Endodermal cell (in vitro differentiated cells): ENCODE results near the gene CFI. TPM values are rescaled to one million over a fixed set of nuclear protein-coding genes. Genes with fewer than 3 reads are reported as not detected.

ENCODE experiments used
- DNase-seq: peaks from one replicate; pipeline ENCODE4 v3.0.0-alpha.2; 2017
- H3K27ac ChIP-seq: 2 replicates; pipeline ENCODE4 v1.5.1; 2013; ENCODE audit warnings: mild to moderate bottlenecking, low read depth, low read length, moderate library complexity
- H3K27me3 ChIP-seq: 2 replicates; pipeline ENCODE4 v1.6.1; 2013; ENCODE audit warnings: mild to moderate bottlenecking, low read length, moderate library complexity; ENCODE audit not compliant: insufficient read depth, control insufficient read depth, poor library complexity, severe bottlenecking
- H3K36me3 ChIP-seq: 2 replicates; pipeline ENCODE4 v1.7.0; 2013; ENCODE audit warnings: mild to moderate bottlenecking, low read length, moderate library complexity; ENCODE audit not compliant: control insufficient read depth, insufficient read depth
- H3K4me1 ChIP-seq: one replicate; pipeline ENCODE4 v1.7.0; 2013; ENCODE audit warnings: low read length; ENCODE audit not compliant: control insufficient read depth, insufficient read depth
- H3K4me3 ChIP-seq: 2 replicates; pipeline ENCODE4 v1.5.1; 2013; ENCODE audit warnings: mild to moderate bottlenecking, low read length, moderate library complexity
- H3K9ac ChIP-seq: 2 replicates; pipeline ENCODE4 v1.6.1; 2013; ENCODE audit warnings: mild to moderate bottlenecking, low read length, moderate library complexity; ENCODE audit not compliant: poor library complexity, severe bottlenecking; ENCODE audit errors: extremely low read depth
- H3K9me3 ChIP-seq: 2 replicates; pipeline ENCODE4 v1.6.1; 2013; ENCODE audit warnings: mild to moderate bottlenecking, low read length, moderate library complexity; ENCODE audit not compliant: control insufficient read depth
- H3K27ac Mint-ChIP-seq: 2 replicates; pipeline ENCODE4 v1.8.0; 2020; ENCODE audit warnings: mixed read lengths
- H3K27me3 Mint-ChIP-seq: 2 replicates; pipeline ENCODE4 v1.8.0; 2021; ENCODE audit warnings: mild to moderate bottlenecking, mixed read lengths; ENCODE audit not compliant: insufficient read depth
- H3K36me3 Mint-ChIP-seq: 2 replicates; pipeline ENCODE4 v1.8.0; 2020; ENCODE audit warnings: low read depth, mixed read lengths
- H3K4me1 Mint-ChIP-seq: 2 replicates; pipeline ENCODE4 v1.8.0; 2020; ENCODE audit warnings: mixed read lengths
- H3K4me3 Mint-ChIP-seq: 2 replicates; pipeline ENCODE4 v1.8.0; 2020; ENCODE audit warnings: mild to moderate bottlenecking, moderate library complexity, mixed read lengths
- H3K9me3 Mint-ChIP-seq: 2 replicates; pipeline ENCODE4 v1.8.0; 2020; ENCODE audit warnings: mild to moderate bottlenecking, mixed read lengths
- CTCF ChIP-seq: fragments of 200-600 bp; sonication (generic); conservative IDR thresholded peaks from 2 replicates; pipeline ENCODE4 v1.5.0; 2021; ENCODE audit warnings: antibody characterized with exemption, mild to moderate bottlenecking
- WGBS, 2 experiments: methylation state at CpG; one replicate each; pipeline versions ENCODE4 v1.1.5 to v1.1.7; 2013; ENCODE audit warnings: missing lambda C conversion rate in 2 of 2, mixed read lengths in 1 of 2; ENCODE audit not compliant: insufficient coverage in 1 of 2, insufficient read length in 1 of 2; 5-methylcytosine and 5-hydroxymethylcytosine counted together
- total RNA-seq, 2 donors: library from RNA; stranded (reverse); fragmentation: NEBNext Ultra II Directional in 1 of 2; extraction: Animal tissue kit (Norgen Biotek cat#: 25700) in 1 of 2; gene quantifications; 2 replicates in 1 of 2; 3 replicates in 1 of 2; pipeline ENCODE4 v1.2.1, GENCODE V29; 2021

The CFI gene
- total RNA-seq, 2 donors from 2014 or later = not detected

GRCh38 chr4:109718759-109719158, 83.0 kb downstream of the CFI start:
- Histone ChIP-seq H3K9ac (no peak overlapping the region), H3K27ac (no peak overlapping the region), H3K36me3 (peaks cover 38% of the 10 kb centered on the region), H3K4me3 (no peak overlapping the region), H3K4me1 (no peaks in the 10 kb centered on the region), H3K27me3 (no peaks in the 10 kb centered on the region), H3K9me3 (peaks cover 24% of the 10 kb centered on the region)
- no peaks in the 10 kb centered on the region for H3K27me3 Mint-ChIP-seq
- H3K4me3 Mint-ChIP-seq = no peak overlapping the region
- H3K36me3 Mint-ChIP-seq = peaks cover 40% of the 10 kb centered on the region
- H3K9me3 Mint-ChIP-seq = peaks cover 2% of the 10 kb centered on the region
- WGBS, 2 experiments = 100% methylated on average over 1 of the region's 1 CpG; no CpG with 5 or more reads in 1 of the 2 experiments
- DNase-seq = no peak
- no peak overlapping the region for H3K27ac Mint-ChIP-seq
- H3K4me1 Mint-ChIP-seq = no peaks in the 10 kb centered on the region
- TF ChIP-seq CTCF = no peak

GRCh38 chr4:109713500-109713899, 88.3 kb downstream of the CFI start:
- no peak overlapping the region for H3K4me3 Mint-ChIP-seq
- Histone ChIP-seq H3K4me3 (no peak overlapping the region), H3K9me3 (peaks cover 14% of the 10 kb centered on the region), H3K9ac (no peak overlapping the region), H3K27me3 (no peaks in the 10 kb centered on the region), H3K4me1 (no peaks in the 10 kb centered on the region), H3K36me3 (peaks cover 67% of the 10 kb centered on the region), H3K27ac (no peak overlapping the region)
- H3K27me3 Mint-ChIP-seq = no peaks in the 10 kb centered on the region
- no peak for TF ChIP-seq CTCF
- H3K9me3 Mint-ChIP-seq = no peaks in the 10 kb centered on the region
- DNase-seq = no peak
- 95 to 100% methylated on average over 1 to 2 of the region's 3 CpGs for WGBS, 2 experiments
- H3K36me3 Mint-ChIP-seq = peaks cover 29% of the 10 kb centered on the region
- H3K27ac Mint-ChIP-seq = no peak overlapping the region
- H3K4me1 Mint-ChIP-seq = no peaks in the 10 kb centered on the region

GRCh38 chr4:109708990-109709389, 92.8 kb downstream of the CFI start:
- Mint-ChIP-seq H3K4me1 (peaks cover 4% of the 10 kb centered on the region), H3K9me3 (no peaks in the 10 kb centered on the region), H3K4me3 (no peak overlapping the region), H3K27me3 (no peaks in the 10 kb centered on the region), H3K27ac (no peak overlapping the region), H3K36me3 (peaks cover 6% of the 10 kb centered on the region)
- Histone ChIP-seq H3K36me3 (peaks cover 40% of the 10 kb centered on the region), H3K4me1 (no peaks in the 10 kb centered on the region), H3K27ac (no peak overlapping the region), H3K9ac (no peak overlapping the region), H3K9me3 (no peaks in the 10 kb centered on the region), H3K27me3 (no peaks in the 10 kb centered on the region), H3K4me3 (no peak overlapping the region)
- no peak for TF ChIP-seq CTCF
- no peak for DNase-seq
- 95 to 100% methylated on average over 1 of the region's 1 CpG for WGBS, 2 experiments
